GM12878 (cell line): ENCODE measurements around the gene DYNC1I1. TPM values are rescaled to one million over a fixed set of nuclear protein-coding genes. Genes with fewer than 3 reads are reported as not detected.

Experiments used
- ATAC-seq: fragments of 200-7000 bp; cut with Tn5 transposase; 3 replicates; pipeline ENCODE4 v1.9.1; 2020; ENCODE audit warnings: mild to moderate bottlenecking, moderate library complexity
- BruUV-seq: library from RNA; stranded (reverse); fragments of 400-500 nt; replicated peaks from 2 replicates; lab custom pipeline; 2021; lab: Mats Ljungman, UMichigan
- CTCF ChIA-PET: fragments of 300-600 bp; sonication (Branson Sonifier 250); formaldehyde crosslinking; extraction: SDS; loops from one replicate; lab custom pipeline; 2021; ENCODE audit warnings: inconsistent platforms; lab: Yijun Ruan, JAX
- POLR2A ChIA-PET: fragments of 350-600 bp; formaldehyde crosslinking; extraction: SDS; loops from one replicate; lab custom pipeline; 2021; ENCODE audit warnings: inconsistent platforms; lab: Charles Lee
- RAD21 ChIA-PET: fragments of 300-600 bp; sonication (Branson Sonifier 250); formaldehyde crosslinking; loops from one replicate; lab custom pipeline; 2023; ENCODE audit warnings: antibody characterized with exemption; ENCODE audit not compliant: unreplicated experiment; lab: Charles Lee
- SMC1A ChIA-PET: fragments of 300-600 bp; sonication (Branson Sonifier 250); formaldehyde crosslinking; loops from one replicate; lab custom pipeline; 2023; ENCODE audit not compliant: unreplicated experiment, uncharacterized antibody; lab: Charles Lee
- DNase-seq: peaks from one replicate; pipeline ENCODE4 v3.0.0-alpha.2; 2011; ENCODE audit warnings: low read depth, low spot score
- FAIRE-seq: peaks from 3 replicates; lab custom pipeline; 2011; peaks lifted over from hg19 to GRCh38; lab: Jason Lieb, UNC
- H2AFZ ChIP-seq: 2 replicates; pipeline ENCODE4 v1.6.0; 2011; ENCODE audit warnings: low read depth, low read length, control low read depth; ENCODE audit not compliant: control insufficient read depth
- H3K27ac ChIP-seq: 2 replicates; pipeline ENCODE4 v1.5.1; 2011; ENCODE audit warnings: control low read depth; ENCODE audit not compliant: control insufficient read depth, insufficient read depth
- H3K27me3 ChIP-seq, 2 experiments: replicated peaks in 1 of 2; 2 replicates each; pipeline versions ENCODE4 v1.6.0 to v1.6.1; 2011; ENCODE audit warnings: low read length in 1 of 2; ENCODE audit not compliant: control insufficient read depth in 2 of 2, insufficient read depth in 2 of 2
- H3K36me3 ChIP-seq, 2 experiments: 2 replicates each; pipeline ENCODE4 v1.5.1; 2011; ENCODE audit warnings: low read length in 1 of 2; ENCODE audit not compliant: control insufficient read depth in 2 of 2, insufficient read depth in 2 of 2
- H3K4me1 ChIP-seq: 2 replicates; pipeline ENCODE4 v1.6.1; 2011; ENCODE audit warnings: mild to moderate bottlenecking, low read length, moderate library complexity, mixed read lengths; ENCODE audit not compliant: control insufficient read depth, insufficient read depth
- H3K4me2 ChIP-seq: 2 replicates; pipeline ENCODE4 v1.6.0; 2011; ENCODE audit warnings: control low read depth; ENCODE audit not compliant: control insufficient read depth, insufficient read depth
- H3K4me3 ChIP-seq: fragments of 200-600 bp; sonication (generic); 2 replicates; pipeline ENCODE4 v1.5.1; 2016
- H3K79me2 ChIP-seq: 2 replicates; pipeline ENCODE4 v1.6.0; 2011; ENCODE audit warnings: low read length; ENCODE audit not compliant: control insufficient read depth, insufficient read depth
- H3K9ac ChIP-seq: 2 replicates; pipeline ENCODE4 v1.8.0; 2011; ENCODE audit warnings: low read length, control low read depth, mixed read lengths; ENCODE audit not compliant: control insufficient read depth, insufficient read depth
- H3K9me3 ChIP-seq: replicated peaks from 3 replicates; pipeline ENCODE4 v1.5.1; 2011; ENCODE audit warnings: mild to moderate bottlenecking, low read length; ENCODE audit not compliant: control insufficient read depth, insufficient read depth
- H4K20me1 ChIP-seq: 2 replicates; pipeline ENCODE4 v1.6.0; 2011; ENCODE audit not compliant: control insufficient read depth, insufficient read depth
- ELK1 ChIP-seq: IDR thresholded peaks from 2 replicates; pipeline ENCODE4 v1.6.1; 2012; ENCODE audit warnings: low read depth, low read length, improper control_type of control experiment
- LARP7 ChIP-seq: fragments of 450-650 bp; IDR thresholded peaks from 2 replicates; pipeline ENCODE4 v1.6.1; 2017; ENCODE audit warnings: mild to moderate bottlenecking
- NFIC ChIP-seq: IDR thresholded peaks from 2 replicates; pipeline ENCODE4 v1.6.1; 2012; ENCODE audit warnings: low read depth, mild to moderate bottlenecking, inconsistent platforms, low read length, moderate library complexity
- RELB ChIP-seq: fragments of 450-650 bp; IDR thresholded peaks from 2 replicates; pipeline ENCODE4 v1.6.1; 2017; ENCODE audit warnings: low read depth, mild to moderate bottlenecking, moderate library complexity
- SMC3 ChIP-seq: IDR thresholded peaks from 2 replicates; pipeline ENCODE4 v1.6.1; 2011; ENCODE audit warnings: low read length, improper control_type of control experiment, borderline replicate concordance
- TARDBP ChIP-seq: IDR thresholded peaks from 2 replicates; pipeline ENCODE4 v1.6.1; 2016; ENCODE audit warnings: borderline replicate concordance
- ZNF592 ChIP-seq: fragments of 450-650 bp; IDR thresholded peaks from 2 replicates; pipeline ENCODE4 v1.6.1; 2017; ENCODE audit warnings: mild to moderate bottlenecking, moderate library complexity
- WGBS: methylation state at CpG from one replicate; pipeline ENCODE4 v1.1.6; 2016; ENCODE audit warnings: low lambda C conversion rate; ENCODE audit not compliant: insufficient replicate concordance, insufficient coverage; ENCODE audit errors: missing lambda C conversion rate; 5-methylcytosine and 5-hydroxymethylcytosine counted together
- in situ Hi-C: fragments of 300-500 bp; cut with MboI; formaldehyde crosslinking; loops from 9 replicates; pipeline ENCODE4 v1.14.3; 2018; ENCODE audit warnings: mixed read lengths
- intact Hi-C: fragments of 100-400 bp; cut with micrococcal nuclease; formaldehyde crosslinking; loops from one replicate; pipeline ENCODE4 v1.14.2; 2022; ENCODE audit not compliant: unreplicated experiment
- polyA plus RNA-seq, 11 experiments: library from polyadenylated mRNA; depleted of rRNA in 4 of 11; unstranded in 6 of 11; stranded (reverse) in 5 of 11; fragments of >200 nt; fragmentation: Nextera tagmentation in 4 of 11; fragmentation: Illumina TruSeq in 1 of 11; extraction: Ambion mirVana in 4 of 11; extraction: Trizol in 1 of 11; gene quantifications; 1 replicate in 1 of 11; 2 replicates in 10 of 11; pipeline versions ENCODE4 v1.2.1 to v1.2.3, GENCODE V29; 2011 to 2016; ENCODE audit warnings: inconsistent platforms in 2 of 11, missing spikeins in 2 of 11, low read depth in 1 of 11
- total RNA-seq, 4 experiments: library from RNA; depleted of rRNA in 3 of 4; stranded (reverse); fragments of >200 nt in 3 of 4; fragmentation: Illumina TruSeq in 1 of 4; extraction: Trizol in 1 of 4; gene quantifications; 2 replicates each; pipeline versions ENCODE4 v1.2.1 to v1.2.3, GENCODE V29; 2013 to 2021

DYNC1I1 gene
- total and polyA plus RNA-seq, 10 of the 15 experiments (the other 5 are each of a cell fraction or from before 2014, with no cell fraction given) = 0.05 to 0.91 (median 0.14) TPM; not detected in 3

GRCh38 chr7:95925236-95925635 lies 152.9 kb downstream of the DYNC1I1 start:
- POLR2A ChIA-PET = interaction anchor here (0.6 kb wide), 1 partner anchor 875 kb away, joined by 7 read pairs; no protein-coding TSS in a partner anchor
- DNase-seq = no peak
- in situ Hi-C loops = no loop called here
- H3K4me2 ChIP-seq = no peak overlapping the region
- RAD21 ChIA-PET = interaction anchor here (0.5 kb wide), 1 partner anchor 894 kb away, joined by 5 read pairs; no protein-coding TSS in a partner anchor
- BruUV-seq = no TSS peak
- intact Hi-C loops = no loop called here
- 0% methylated on average over 3 of the region's 3 CpGs for WGBS
- H4K20me1 ChIP-seq = no peaks in the 10 kb centered on the region
- no peak for ATAC-seq
- FAIRE-seq = no peak
- no peak overlapping the region for H3K9ac ChIP-seq
- no peak for TF ChIP-seq LARP7
- no peak for TF ChIP-seq RELB
- TF ChIP-seq TARDBP = no peak
- no peak for TF ChIP-seq ZNF592
- TF ChIP-seq ELK1 = no peak
- no peak for TF ChIP-seq SMC3
- TF ChIP-seq NFIC = no peak
- H3K27ac ChIP-seq = no peak overlapping the region
- H3K36me3 ChIP-seq = no peaks in the 10 kb centered on the region
- no peak overlapping the region for H2AFZ ChIP-seq
- H3K9me3 ChIP-seq = no peaks in the 10 kb centered on the region
- no peak overlapping the region for H3K4me3 ChIP-seq
- CTCF ChIA-PET = interaction anchor here (2.4 kb wide), 1 partner anchor 10 kb away, joined by 10 read pairs; no protein-coding TSS in a partner anchor
- no peaks in the 10 kb centered on the region for H3K79me2 ChIP-seq
- H3K4me1 ChIP-seq = no peaks in the 10 kb centered on the region
- SMC1A ChIA-PET = interaction anchor here (0.6 kb wide), 1 partner anchor 790 kb away, joined by 3 read pairs; no protein-coding TSS in a partner anchor
- H3K27me3 ChIP-seq = peaks cover 2 to 3% of the 10 kb centered on the region in 2 experiments; a peak in 1 of 4 replicates
